22Rv1 (cell line): ENCODE measurements around the gene VTI1A.

ENCODE experiments used
- ZFX ChIP-seq: fragments of 450-650 bp; IDR thresholded peaks from 2 replicates; pipeline ENCODE4 v1.6.1; 2017; ENCODE audit warnings: antibody characterized with exemption, borderline replicate concordance
- TF ChIP-seq, protein P1 (sequence below): fragments of 450-650 bp; IDR thresholded peaks from 2 replicates; pipeline ENCODE4 v1.5.1; 2017; ENCODE audit warnings: mild to moderate bottlenecking

DNA sequence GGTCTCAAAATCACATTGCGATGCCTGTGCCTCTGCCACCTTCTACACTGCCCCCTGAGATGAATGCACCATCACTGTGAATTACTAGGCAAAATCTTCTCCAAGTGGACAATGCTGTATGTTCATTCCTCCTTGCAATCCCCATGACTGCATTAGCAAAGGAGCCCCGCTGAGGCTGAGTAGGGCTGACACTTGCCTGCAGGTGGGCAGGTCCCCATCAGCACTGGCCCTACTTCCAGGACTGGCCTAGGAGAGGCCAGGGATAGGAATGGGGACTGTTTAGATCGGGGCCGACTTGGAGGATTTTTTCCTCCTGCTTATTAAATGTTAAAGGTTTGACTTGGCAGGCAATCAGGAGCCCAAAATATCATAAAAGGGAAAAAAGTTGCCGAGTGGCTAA lies 376.0 kb downstream of the VTI1A start:
- TF ChIP-seq, protein P1, sequence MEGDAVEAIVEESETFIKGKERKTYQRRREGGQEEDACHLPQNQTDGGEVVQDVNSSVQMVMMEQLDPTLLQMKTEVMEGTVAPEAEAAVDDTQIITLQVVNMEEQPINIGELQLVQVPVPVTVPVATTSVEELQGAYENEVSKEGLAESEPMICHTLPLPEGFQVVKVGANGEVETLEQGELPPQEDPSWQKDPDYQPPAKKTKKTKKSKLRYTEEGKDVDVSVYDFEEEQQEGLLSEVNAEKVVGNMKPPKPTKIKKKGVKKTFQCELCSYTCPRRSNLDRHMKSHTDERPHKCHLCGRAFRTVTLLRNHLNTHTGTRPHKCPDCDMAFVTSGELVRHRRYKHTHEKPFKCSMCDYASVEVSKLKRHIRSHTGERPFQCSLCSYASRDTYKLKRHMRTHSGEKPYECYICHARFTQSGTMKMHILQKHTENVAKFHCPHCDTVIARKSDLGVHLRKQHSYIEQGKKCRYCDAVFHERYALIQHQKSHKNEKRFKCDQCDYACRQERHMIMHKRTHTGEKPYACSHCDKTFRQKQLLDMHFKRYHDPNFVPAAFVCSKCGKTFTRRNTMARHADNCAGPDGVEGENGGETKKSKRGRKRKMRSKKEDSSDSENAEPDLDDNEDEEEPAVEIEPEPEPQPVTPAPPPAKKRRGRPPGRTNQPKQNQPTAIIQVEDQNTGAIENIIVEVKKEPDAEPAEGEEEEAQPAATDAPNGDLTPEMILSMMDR: no peak
- no peak for TF ChIP-seq ZFX
